HepG2 (cell line): Measurements from ENCODE around the gene EPHB3.

ENCODE experiments used
- BHLHE40 ChIP-seq: IDR thresholded peaks from 2 replicates; pipeline ENCODE4 v1.6.1; 2011; ENCODE audit warnings: low read length, improper control_type of control experiment
- GABPB1 ChIP-seq: IDR thresholded peaks from 2 replicates; pipeline ENCODE4 v1.6.1; 2016; ENCODE audit warnings: mild to moderate bottlenecking, missing genetic modification reagents, moderate library complexity, missing compliant biosample characterization
- GZF1 ChIP-seq: sonication (generic); formaldehyde crosslinking; IDR thresholded peaks from 2 replicates; pipeline ENCODE4 v1.5.1; 2020; ENCODE audit warnings: mild to moderate bottlenecking, missing genetic modification reagents
- KLF6 ChIP-seq: IDR thresholded peaks from 2 replicates; pipeline ENCODE4 v1.8.0; 2016; ENCODE audit warnings: missing biosample characterization, missing genetic modification reagents
- MAX ChIP-seq: IDR thresholded peaks from 2 replicates; pipeline ENCODE4 v1.6.1; 2012; ENCODE audit warnings: inconsistent platforms
- U2AF2 ChIP-seq: fragments of 200-400 bp; formaldehyde crosslinking; IDR thresholded peaks from 2 replicates; pipeline ENCODE4 v1.6.1; 2017; ENCODE audit warnings: low read depth, mild to moderate bottlenecking, low read length
- ZNF12 ChIP-seq: sonication (generic); formaldehyde crosslinking; IDR thresholded peaks from 2 replicates; pipeline ENCODE4 v1.5.0; 2020; ENCODE audit warnings: missing genetic modification reagents
- ZNF232 ChIP-seq: sonication (generic); formaldehyde crosslinking; IDR thresholded peaks from 2 replicates; pipeline ENCODE4 v1.4.0; 2020; ENCODE audit warnings: missing genetic modification reagents, borderline replicate concordance
- ZNF569 ChIP-seq: sonication (generic); formaldehyde crosslinking; IDR thresholded peaks from 2 replicates; pipeline ENCODE4 v1.5.0; 2020; ENCODE audit warnings: mild to moderate bottlenecking, missing genetic modification reagents, moderate library complexity, borderline replicate concordance
- TF ChIP-seq, protein P1 (sequence below): IDR thresholded peaks from 2 replicates; pipeline ENCODE4 v1.6.1; 2016; ENCODE audit warnings: mild to moderate bottlenecking, missing biosample characterization, missing genetic modification reagents
- TF ChIP-seq, protein P2 (sequence below): sonication (generic); formaldehyde crosslinking; IDR thresholded peaks from 2 replicates; pipeline ENCODE4 v1.4.0; 2020; ENCODE audit warnings: mild to moderate bottlenecking, missing genetic modification reagents

DNA sequence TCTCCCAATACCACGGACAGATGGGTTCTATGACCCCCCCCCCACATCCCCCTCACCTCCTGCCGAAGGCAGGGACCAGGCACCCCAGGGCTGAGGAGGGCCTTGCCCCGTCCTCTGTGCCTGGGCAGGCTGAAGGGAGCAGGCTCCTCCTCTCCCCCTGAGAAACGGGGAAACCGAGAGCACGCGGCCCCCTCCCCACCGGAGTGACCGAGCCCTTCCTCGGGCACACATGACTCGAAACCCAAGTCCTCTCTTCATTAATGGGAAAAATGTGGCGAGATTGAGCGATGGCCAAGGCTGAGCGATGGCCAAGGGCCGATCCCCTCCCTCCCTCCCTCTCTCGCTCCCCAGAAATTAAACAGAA lies 7.0 kb downstream of the EPHB3 start:
- TF ChIP-seq BHLHE40 (no peak), KLF6 (CRISPR knock-in tag) (no peak), ZNF569 (CRISPR knock-in tag) (no peak), GZF1 (CRISPR knock-in tag) (no peak), U2AF2 (no peak), ZNF12 (CRISPR knock-in tag) (no peak), MAX (no peak), ZNF232 (CRISPR knock-in tag) (no peak), GABPB1 (CRISPR knock-in tag) (no peak)
- TF ChIP-seq, protein P1, sequence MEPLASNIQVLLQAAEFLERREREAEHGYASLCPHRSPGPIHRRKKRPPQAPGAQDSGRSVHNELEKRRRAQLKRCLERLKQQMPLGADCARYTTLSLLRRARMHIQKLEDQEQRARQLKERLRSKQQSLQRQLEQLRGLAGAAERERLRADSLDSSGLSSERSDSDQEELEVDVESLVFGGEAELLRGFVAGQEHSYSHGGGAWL (CRISPR knock-in tag) = no peak
- TF ChIP-seq, protein P2, sequence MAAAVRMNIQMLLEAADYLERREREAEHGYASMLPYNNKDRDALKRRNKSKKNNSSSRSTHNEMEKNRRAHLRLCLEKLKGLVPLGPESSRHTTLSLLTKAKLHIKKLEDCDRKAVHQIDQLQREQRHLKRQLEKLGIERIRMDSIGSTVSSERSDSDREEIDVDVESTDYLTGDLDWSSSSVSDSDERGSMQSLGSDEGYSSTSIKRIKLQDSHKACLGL (CRISPR knock-in tag) = no peak
